SIG-M5 treated with dmso at 0.1 percent for 504 hours (cell line): ENCODE data around the gene BUD23.
A peak's percentile ranks its signal among the peaks of the same experiment; 100 is the strongest.
"Not testable (repeated sequence)": the region's sequence is repeated elsewhere in the genome, so short reads cannot be mapped to it uniquely, and the experiment has no call there.

Experiments
- DNase-seq: peaks from one replicate; lab custom pipeline; 2025; ENCODE audit not compliant: unreplicated experiment; lab: John Stamatoyannopoulos, UW

The BUD23 gene

GRCh38 chr7:73718438-73718881, 35.1 kb downstream of the BUD23 start:
- no peak for DNase-seq

GRCh38 chr7:73718905-73719805, 35.8 kb downstream of the BUD23 start, which contains the start of gene STX1A:
Gene STX1A, minus strand, starts transcription at chr7:73719669. Its CDS starts 38 bp downstream, at chr7:73719631.
- peak; percentile 51 for DNase-seq

DNA sequence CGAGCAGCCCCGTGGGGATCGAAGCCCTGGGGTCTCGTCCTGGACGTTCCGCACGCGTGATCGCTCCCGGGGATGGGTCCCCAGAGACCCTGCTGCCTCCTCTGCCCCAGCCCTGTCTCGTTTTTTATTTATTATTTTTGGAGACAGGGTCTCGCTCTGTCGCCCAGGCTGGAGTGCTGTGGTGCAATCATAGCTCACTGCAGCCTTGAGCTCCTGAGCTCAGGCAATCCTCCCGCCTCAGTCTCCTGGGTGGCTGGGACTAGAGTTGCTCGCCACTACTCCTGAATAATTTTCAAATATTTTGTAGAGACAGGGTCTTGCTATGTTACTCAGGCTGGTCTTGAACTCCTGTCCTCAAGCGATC, 36.4 kb downstream of the BUD23 start:
- DNase-seq = no peak

GRCh38 chr7:73720443-73720842, 37.0 kb downstream of the BUD23 start:
- not testable (repeated sequence) for DNase-seq

DNA sequence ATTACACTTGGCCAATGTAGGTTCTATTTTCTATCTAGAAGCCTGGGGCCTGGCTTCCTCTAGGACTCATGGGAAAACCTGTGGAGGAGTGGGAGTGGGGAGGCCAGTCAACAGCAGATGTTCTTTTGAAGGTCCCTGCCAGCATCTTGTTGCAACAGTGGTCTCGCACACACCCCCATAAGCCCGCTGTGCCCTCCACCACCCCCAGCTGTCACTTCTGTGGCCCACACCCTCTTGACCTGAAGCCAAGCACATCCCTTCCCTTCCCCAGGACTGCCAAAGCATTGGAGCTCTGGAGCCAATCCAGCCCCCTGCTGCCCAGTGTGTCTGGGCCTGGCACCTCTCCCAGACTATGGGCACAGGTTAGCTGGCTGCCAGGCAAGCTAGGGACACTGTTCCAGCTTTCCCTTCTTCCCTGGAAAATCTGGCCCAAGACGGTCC, 38.0 kb downstream of the BUD23 start:
- no peak for DNase-seq

DNA sequence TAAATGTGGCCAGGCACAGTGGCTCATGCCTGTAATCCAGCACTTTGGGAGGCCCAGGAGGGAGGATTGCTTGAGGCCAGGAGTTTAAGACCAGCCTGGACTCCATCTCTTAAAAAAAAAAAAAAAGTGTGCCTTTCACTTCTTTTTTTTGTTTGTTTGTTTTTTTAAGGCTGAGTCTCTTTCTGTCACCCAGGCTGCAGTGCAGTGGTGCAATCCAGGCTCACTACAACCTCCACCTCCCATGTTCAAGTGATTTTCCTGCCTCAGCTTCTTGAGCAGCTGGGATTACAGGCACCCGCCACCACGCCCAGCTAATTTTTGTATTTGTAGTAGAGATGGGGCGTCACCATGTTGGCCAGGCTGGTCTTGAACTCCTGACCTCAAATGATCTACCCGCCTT, 38.8 kb downstream of the BUD23 start:
- DNase-seq = not testable (repeated sequence)

DNA sequence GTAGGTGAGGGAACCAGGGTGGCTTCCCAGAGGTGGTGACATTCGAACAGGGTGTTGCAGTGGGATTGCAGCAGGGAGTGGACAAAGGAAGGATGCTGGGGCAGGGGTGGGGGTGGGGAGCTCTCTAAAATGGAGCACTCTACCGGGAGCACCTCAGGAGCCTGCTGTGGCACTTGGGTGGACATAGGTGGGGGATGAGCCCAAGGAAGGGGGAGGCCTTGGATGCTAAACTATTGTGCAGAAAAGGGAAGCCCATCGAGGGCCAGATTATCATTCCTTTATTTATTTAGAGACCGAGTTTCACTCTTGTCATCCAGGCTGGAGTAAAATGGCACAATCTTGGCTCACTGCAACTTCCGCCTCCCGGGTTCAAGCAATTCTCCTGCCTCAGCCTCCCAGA, 39.4 kb downstream of the BUD23 start:
- DNase-seq = no peak

- DNase-seq = no peak
Observed at GRCh38 chr7:73723813-73724212, 40.4 kb downstream of the BUD23 start.

- DNase-seq = no peak
Observed at GRCh38 chr7:73726083-73726466, 42.7 kb downstream of the BUD23 start.

- no peak for DNase-seq
Observed at GRCh38 chr7:73727952-73728351, 44.6 kb downstream of the BUD23 start.

DNA sequence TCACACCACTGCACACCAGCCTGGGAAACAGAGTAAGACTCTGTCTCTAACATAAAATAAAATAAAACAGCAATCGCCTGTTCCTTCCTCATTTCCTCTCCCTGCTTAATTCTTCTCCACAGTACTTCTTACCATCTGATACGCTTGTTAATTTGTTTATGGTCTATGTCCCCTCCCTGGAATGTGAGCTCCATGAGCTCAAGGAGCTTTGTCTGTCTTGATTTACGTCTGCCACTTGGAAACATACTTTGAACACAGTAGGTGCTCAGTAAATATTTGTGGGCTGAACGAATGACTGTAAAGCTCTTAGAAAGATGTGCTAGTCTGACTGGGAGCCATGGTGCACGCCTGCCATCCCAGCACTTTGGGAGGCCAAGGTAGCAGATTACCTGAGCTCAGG, 45.2 kb downstream of the BUD23 start:
- DNase-seq = no peak

GRCh38 chr7:73730485-73730884, 47.1 kb downstream of the BUD23 start:
- no peak for DNase-seq

DNA sequence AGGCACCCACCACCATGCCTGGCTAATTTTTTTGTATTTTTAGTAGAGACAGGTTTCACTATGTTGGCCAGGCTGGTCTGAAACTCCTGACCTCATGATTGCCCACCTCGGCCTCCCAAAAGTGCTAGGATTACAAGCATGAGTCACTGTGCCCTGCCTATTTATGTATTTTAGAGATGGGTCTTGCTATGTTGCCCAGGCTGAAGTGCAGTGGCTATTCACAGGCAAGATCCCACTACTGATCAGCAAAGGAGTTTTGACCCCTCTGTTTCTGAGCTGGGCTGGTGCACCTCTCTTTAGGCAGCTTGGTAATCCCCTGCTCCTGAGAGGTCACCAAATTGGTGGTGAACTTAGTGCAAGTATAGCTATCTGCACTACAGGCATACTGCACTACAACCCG, 49.0 kb downstream of the BUD23 start:
- no peak for DNase-seq

DNA sequence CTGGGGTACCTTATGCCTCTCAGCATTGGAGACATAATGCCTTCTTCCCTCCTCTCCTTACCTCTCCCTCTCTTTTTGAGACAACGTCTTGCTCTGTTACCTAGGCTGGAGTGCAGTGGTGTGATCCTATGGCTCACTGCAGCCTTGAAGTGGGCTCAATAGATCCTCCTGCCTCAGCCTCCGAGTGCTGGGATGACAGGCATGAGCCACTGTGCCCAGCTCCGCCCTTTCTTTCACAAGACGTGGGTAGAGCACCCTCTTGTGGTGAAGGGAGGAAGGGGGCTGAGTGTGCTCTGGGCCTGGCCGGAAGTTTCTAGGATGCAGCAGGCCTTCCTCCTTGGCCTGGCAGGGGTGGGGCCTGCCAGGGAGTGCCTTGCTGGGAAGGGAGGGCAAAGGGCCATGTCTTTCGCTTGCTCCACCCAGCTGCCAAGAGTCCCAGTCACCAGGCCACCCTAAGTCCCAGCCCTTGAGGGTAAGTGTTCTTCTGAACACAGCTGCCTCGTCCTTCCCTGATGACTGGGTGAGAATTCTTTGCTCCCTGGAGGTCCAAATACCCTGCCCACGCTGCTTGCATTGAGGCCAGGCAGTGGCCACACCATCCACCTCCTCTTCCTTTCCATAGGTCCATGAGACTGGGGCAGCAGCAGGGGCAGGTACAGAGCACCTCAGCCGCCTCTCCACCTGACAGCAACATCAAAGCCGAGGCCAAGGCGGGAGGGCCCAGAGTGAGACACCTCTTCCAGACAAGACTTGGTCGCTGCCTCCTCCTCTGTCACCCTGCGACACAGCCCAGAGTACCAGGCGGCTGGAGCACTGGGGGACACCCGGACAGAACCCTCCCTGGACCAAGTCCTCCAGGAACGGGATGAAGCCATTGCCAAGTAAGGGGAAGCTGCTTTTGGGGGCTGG, 51.5 kb downstream of the BUD23 start:
- peak; percentile 88 for DNase-seq

DNA sequence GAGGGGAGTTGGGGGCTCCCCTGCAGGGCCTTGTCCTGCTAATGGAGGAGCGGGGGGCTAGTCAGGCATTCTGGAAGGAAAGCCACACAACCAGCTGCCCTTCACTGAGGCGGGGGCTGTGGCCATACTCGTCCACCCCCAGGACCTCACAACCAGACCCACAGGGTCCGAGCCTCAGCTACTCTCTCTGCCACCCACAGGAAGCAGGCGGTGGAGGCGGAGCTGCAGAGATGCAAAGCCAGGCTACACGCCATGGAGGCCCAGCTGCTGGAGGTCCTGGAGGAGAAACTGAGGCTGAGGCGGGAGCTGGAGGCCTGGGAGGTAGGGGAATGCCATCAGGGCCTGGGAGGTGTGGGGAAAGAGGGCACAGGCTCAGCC, 52.1 kb downstream of the BUD23 start:
- DNase-seq = no peak

DNA sequence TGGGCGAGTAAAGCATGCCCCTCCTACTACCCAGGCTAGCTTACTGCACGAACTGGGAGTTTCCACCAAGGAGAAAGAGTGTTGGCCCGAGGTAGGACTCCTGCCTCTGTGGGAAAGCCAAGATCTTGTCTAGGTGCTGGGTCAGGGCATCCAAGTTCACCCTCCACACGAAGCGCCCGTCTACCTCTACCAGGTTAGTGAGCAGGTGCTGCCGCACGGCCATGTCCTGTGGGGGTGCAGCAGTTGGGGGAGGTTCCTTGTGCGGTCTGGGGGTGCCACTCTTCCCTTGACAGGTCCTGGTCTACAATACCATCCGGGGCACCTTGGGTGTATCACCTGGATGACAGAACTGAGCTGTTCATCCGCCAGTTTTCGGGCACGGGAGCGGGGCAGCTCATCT, 53.5 kb downstream of the BUD23 start:
- no peak for DNase-seq

- DNase-seq = no peak
Observed at GRCh38 chr7:73737491-73738219, 54.3 kb downstream of the BUD23 start.

- peak; percentile 61 for DNase-seq
Observed at GRCh38 chr7:73738220-73738611, 54.8 kb downstream of the BUD23 start.

- DNase-seq = peak; percentile 90
Observed at GRCh38 chr7:73738612-73739386, 55.4 kb downstream of the BUD23 start, which contains the start of gene ABHD11. Gene ABHD11, minus strand, starts transcription at chr7:73738802. Its CDS starts 32 bp downstream, at chr7:73738770.

DNA sequence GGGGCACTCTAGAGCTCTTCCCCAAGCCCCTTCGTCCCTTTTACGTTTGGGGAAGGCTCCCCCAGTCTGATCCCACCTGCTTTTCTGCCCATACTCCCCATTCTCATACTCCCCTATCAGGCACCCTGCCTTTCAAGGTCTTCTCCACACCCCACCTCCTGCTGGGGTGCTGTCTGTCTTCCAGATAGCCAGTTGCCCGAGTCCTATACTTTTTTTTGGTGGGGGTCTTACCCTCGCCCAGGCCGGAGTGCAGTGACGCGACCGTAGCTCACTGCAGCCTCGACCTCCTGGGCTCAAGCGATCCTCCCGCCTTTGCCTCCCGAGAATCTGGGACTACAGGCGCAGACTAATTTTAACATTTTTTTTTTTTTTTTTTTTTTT, 56.0 kb downstream of the BUD23 start:
- DNase-seq = peak; percentile 51
